ENCODE measurements around the gene FRMD5. TPM values are rescaled to one million over a fixed set of nuclear protein-coding genes. Genes with fewer than 3 reads are reported as not detected.

Gene FRMD5
- total RNA-seq, 1 experiment from 2014 or later, result 27.2 TPM

DNA sequence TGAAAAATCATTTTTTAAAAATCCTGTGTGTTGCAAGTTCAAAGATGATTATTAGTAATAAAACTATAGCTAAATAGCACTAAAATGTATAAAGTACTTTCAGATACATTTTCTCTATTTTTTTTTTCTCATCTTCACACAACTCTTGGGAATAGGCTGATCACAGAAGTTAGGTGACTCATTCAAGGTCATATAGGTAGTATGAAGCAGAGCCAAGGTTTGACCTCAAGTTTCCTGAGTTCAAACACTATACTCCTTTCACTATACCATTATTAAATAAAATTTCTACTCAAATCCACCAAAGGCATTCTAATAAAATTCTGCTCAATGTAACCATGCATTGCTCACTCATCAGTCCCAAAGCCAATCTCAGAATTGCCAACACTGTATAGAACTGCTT lies 21.3 kb downstream of the FRMD5 start (continued):
- TF ChIP-seq SRF (IDR thresholded peaks at IDR 0.05; ENCODE audit: low read depth), result no peak
- TF ChIP-seq ZNF274 (IDR thresholded peaks at IDR 0.05; ENCODE audit: low read depth, low read length), result no peak
- TF ChIP-seq, protein P1, sequence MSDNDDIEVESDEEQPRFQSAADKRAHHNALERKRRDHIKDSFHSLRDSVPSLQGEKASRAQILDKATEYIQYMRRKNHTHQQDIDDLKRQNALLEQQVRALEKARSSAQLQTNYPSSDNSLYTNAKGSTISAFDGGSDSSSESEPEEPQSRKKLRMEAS (IDR thresholded peaks at IDR 0.05), result no peak
- TF ChIP-seq SP1 (IDR thresholded peaks at IDR 0.05; ENCODE audit: low read depth), result no peak
- peak; percentile 12; the same call in 1 of the 2 replicates for TF ChIP-seq FOSL1 (IDR thresholded peaks at IDR 0.05; ENCODE audit: low read depth)

DNA sequence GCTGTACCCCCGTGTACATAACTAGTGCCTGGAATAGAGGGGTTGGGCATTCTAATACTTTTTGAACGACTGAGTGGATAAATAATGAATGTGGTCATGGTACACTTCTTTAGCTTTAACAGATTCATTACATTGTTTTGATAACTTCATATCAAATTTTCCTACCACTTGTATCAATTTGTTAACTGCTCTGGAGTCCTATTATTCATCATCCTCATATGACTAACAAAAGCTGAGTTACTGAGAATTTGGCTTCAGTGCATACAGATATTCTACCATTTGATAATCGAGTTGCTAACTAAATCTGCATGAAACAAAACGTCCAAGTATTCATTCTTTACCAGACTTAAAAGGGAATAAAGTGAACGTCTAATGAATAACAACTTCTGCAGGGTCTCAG lies 31.7 kb downstream of the FRMD5 start:
- no peak for ATAC-seq
- peaks cover 33 to 61% of the 10 kb centered on the region in 2 experiments for H3K4me1 ChIP-seq (ENCODE audit: control insufficient read depth in 1 of 2, insufficient read depth in 2 of 2, low read length in 2 of 2)

DNA sequence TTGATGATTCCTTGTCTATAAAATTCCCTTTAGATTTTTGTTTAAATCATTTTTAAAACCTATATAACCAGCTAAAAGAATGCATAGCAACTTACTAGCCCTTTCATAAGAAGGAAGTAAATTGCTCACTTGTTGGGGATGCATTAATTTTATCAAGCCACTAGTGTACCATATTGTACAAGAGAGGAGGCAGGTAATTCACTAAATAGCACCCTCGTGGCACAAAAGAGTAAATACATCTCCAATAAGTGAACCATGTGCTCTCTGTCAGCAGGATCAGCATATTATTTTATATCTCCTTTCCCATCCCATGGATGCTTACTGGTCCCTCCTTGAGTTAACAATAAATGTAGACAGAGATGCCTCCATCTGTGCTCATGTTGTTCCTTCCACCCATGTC lies 34.3 kb downstream of the FRMD5 start:
- ATAC-seq (no peak), DNase-seq (ENCODE audit: low read depth, low spot score) (no peak)
- ChIA-PET RAD21 (ENCODE audit: low non-redundant PET in 1 of 2, low total read pairs in 2 of 2, uncharacterized antibody in 2 of 2, unreplicated experiment in 2 of 2) (no interaction called here), CTCF (no interaction called here), POLR2A (no interaction called here)
- H3K4me1 ChIP-seq (ENCODE audit: control insufficient read depth in 1 of 2, insufficient read depth in 2 of 2, low read length in 2 of 2), result peaks cover 52 to 85% of the 10 kb centered on the region in 2 experiments
- intact Hi-C loops (cut with micrococcal nuclease), result no loop called here
- peak overlapping the region; percentile 98; the same call in 1 of the 2 replicates for H3K27ac ChIP-seq (ENCODE audit: low read depth, low read length)
- BruUV-seq (replicated peaks), result no TSS peak
- H4K20me1 ChIP-seq (ENCODE audit: insufficient read depth), result no peaks in the 10 kb centered on the region
- H3K79me2 ChIP-seq (ENCODE audit: insufficient read depth, low read length), result peaks cover 34% of the 10 kb centered on the region
- no peak overlapping the region for H3K9ac ChIP-seq (ENCODE audit: low read length)
- H3K4me3 ChIP-seq (replicated peaks in 1 of 2; ENCODE audit: low read depth in 1 of 2, low read length in 2 of 2), result no peak overlapping the region
- H3K4me2 ChIP-seq (ENCODE audit: low read length), result 0 out of 2 replicates have a peak overlapping the region, but pooled peaks have one; percentile 5
- H3K36me3 ChIP-seq (ENCODE audit: control insufficient read depth in 1 of 2, insufficient read depth in 2 of 2, low read length in 2 of 2), result no peaks in the 10 kb centered on the region
- no peaks in the 10 kb centered on the region for H3K9me2 ChIP-seq (ENCODE audit: insufficient read depth)
- H2AFZ ChIP-seq (ENCODE audit: low read depth, low read length, poor library complexity, severe bottlenecking), result no peak overlapping the region
- no peaks in the 10 kb centered on the region for H3K27me3 ChIP-seq (ENCODE audit: insufficient read depth, low read length)
- no peaks in the 10 kb centered on the region for H3K9me3 ChIP-seq (ENCODE audit: control insufficient read depth in 1 of 2, insufficient read depth in 1 of 2, low read depth in 1 of 2, low read length in 2 of 2)
- TF ChIP-seq CEBPB (IDR thresholded peaks at IDR 0.05; ENCODE audit: low read depth), result no peak
- TF ChIP-seq, protein P2, sequence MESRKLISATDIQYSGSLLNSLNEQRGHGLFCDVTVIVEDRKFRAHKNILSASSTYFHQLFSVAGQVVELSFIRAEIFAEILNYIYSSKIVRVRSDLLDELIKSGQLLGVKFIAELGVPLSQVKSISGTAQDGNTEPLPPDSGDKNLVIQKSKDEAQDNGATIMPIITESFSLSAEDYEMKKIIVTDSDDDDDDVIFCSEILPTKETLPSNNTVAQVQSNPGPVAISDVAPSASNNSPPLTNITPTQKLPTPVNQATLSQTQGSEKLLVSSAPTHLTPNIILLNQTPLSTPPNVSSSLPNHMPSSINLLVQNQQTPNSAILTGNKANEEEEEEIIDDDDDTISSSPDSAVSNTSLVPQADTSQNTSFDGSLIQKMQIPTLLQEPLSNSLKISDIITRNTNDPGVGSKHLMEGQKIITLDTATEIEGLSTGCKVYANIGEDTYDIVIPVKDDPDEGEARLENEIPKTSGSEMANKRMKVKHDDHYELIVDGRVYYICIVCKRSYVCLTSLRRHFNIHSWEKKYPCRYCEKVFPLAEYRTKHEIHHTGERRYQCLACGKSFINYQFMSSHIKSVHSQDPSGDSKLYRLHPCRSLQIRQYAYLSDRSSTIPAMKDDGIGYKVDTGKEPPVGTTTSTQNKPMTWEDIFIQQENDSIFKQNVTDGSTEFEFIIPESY (IDR thresholded peaks at IDR 0.05; ENCODE audit: extremely low read depth, insufficient replicate concordance, low read length), result no peak
- TF ChIP-seq, protein P3, sequence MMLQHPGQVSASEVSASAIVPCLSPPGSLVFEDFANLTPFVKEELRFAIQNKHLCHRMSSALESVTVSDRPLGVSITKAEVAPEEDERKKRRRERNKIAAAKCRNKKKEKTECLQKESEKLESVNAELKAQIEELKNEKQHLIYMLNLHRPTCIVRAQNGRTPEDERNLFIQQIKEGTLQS (IDR thresholded peaks at IDR 0.05), result no peak
- TF ChIP-seq SIN3A (IDR thresholded peaks at IDR 0.05; ENCODE audit: low read depth), result no peak
- no peak for TF ChIP-seq TCF7L2 (IDR thresholded peaks at IDR 0.05; ENCODE audit: borderline replicate concordance, extremely low read depth, insufficient read depth, insufficient read length)
- no peak for TF ChIP-seq ZNF274 (IDR thresholded peaks at IDR 0.05; ENCODE audit: low read depth, low read length)
- TF ChIP-seq POLR2AphosphoS5 (IDR thresholded peaks at IDR 0.05; ENCODE audit: low read depth, low read length), result no peak

More for the DNA sequence above, 31.7 kb downstream of the FRMD5 start:
- ChIA-PET CTCF (no interaction called here), POLR2A (no interaction called here), RAD21 (ENCODE audit: low non-redundant PET in 1 of 2, low total read pairs in 2 of 2, uncharacterized antibody in 2 of 2, unreplicated experiment in 2 of 2) (no interaction called here)
- DNase-seq (ENCODE audit: low read depth, low spot score), result no peak
- no peaks in the 10 kb centered on the region for H4K20me1 ChIP-seq (ENCODE audit: insufficient read depth)
- intact Hi-C loops (cut with micrococcal nuclease), result no loop called here
- no peaks in the 10 kb centered on the region for H3K9me3 ChIP-seq (ENCODE audit: control insufficient read depth in 1 of 2, insufficient read depth in 1 of 2, low read depth in 1 of 2, low read length in 2 of 2)
- no peak overlapping the region for H3K4me2 ChIP-seq (ENCODE audit: low read length)
- TF ChIP-seq, protein P1 (IDR thresholded peaks at IDR 0.05), result no peak
- TF ChIP-seq ZNF274 (IDR thresholded peaks at IDR 0.05; ENCODE audit: low read depth, low read length) (no peak), YY1 (IDR thresholded peaks at IDR 0.05; ENCODE audit: extremely low read depth, insufficient replicate concordance, low read depth, low read length) (no peak), CBX3 (IDR thresholded peaks at IDR 0.05; ENCODE audit: low read depth) (no peak), SRF (IDR thresholded peaks at IDR 0.05; ENCODE audit: low read depth) (no peak), RAD21 (IDR thresholded peaks at IDR 0.05; ENCODE audit: low read depth) (no peak), POLR2A (IDR thresholded peaks at IDR 0.05; ENCODE audit: borderline replicate concordance, extremely low read depth, insufficient read depth, insufficient read length) (no peak), EZH2 (IDR thresholded peaks at IDR 0.05) (no peak)
- H3K27ac ChIP-seq (ENCODE audit: low read depth, low read length), result peak overlapping the region; percentile 15; the same call in 1 of the 2 replicates
- H2AFZ ChIP-seq (ENCODE audit: low read depth, low read length, poor library complexity, severe bottlenecking), result no peak overlapping the region
- H3K36me3 ChIP-seq (ENCODE audit: control insufficient read depth in 1 of 2, insufficient read depth in 2 of 2, low read length in 2 of 2), result no peaks in the 10 kb centered on the region
- peaks cover 40% of the 10 kb centered on the region for H3K79me2 ChIP-seq (ENCODE audit: insufficient read depth, low read length)
- no TSS peak for BruUV-seq (replicated peaks)
- no peak overlapping the region for H3K9ac ChIP-seq (ENCODE audit: low read length)
- no peak overlapping the region for H3K4me3 ChIP-seq (replicated peaks in 1 of 2; ENCODE audit: low read depth in 1 of 2, low read length in 2 of 2)
- H3K9me2 ChIP-seq (ENCODE audit: insufficient read depth), result no peaks in the 10 kb centered on the region
- no peaks in the 10 kb centered on the region for H3K27me3 ChIP-seq (ENCODE audit: insufficient read depth, low read length)
